ENCODE measurements around the gene RCVRN. TPM values are rescaled to one million over a fixed set of nuclear protein-coding genes. Genes with fewer than 3 reads are reported as not detected.

The RCVRN gene
- total and polyA plus RNA-seq, 12 donors: 0.13 to 0.91 (median 0.47) TPM; not detected in 8

DNA sequence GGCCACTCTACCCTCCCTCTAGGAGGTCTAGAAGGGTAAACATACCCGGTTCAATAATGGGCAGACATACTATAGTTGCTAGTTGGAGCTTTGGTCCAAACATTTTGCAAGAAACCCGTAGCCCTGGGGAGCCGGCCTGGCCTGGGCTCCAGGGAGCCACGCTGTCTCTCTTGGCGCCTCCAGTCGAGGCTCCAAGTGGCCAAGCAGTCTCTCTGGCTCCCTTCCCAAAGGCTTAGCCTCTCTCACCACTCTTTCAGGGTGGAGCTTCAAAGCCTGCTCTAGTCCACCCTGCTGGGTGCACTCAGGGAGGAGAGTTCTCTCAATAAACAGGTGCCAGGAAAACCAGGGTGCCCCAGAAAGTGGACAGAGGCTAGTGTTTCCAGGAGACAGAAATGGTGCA lies 32.2 kb downstream of the RCVRN start:
- no peak for DNase-seq
- no peaks in the 10 kb centered on the region for H3K4me1 ChIP-seq (replicated peaks in 1 of 2)
- 70 to 82% (median 75%) methylated on average over 6 of the region's 6 CpGs for WGBS, 4 donors
- no peaks in the 10 kb centered on the region for H3K9me3 ChIP-seq (replicated peaks in 1 of 3)
- H3K27ac ChIP-seq: no peak overlapping the region
- TF ChIP-seq POLR2A (IDR thresholded peaks at IDR 0.05): no peak
- TF ChIP-seq, protein P1, sequence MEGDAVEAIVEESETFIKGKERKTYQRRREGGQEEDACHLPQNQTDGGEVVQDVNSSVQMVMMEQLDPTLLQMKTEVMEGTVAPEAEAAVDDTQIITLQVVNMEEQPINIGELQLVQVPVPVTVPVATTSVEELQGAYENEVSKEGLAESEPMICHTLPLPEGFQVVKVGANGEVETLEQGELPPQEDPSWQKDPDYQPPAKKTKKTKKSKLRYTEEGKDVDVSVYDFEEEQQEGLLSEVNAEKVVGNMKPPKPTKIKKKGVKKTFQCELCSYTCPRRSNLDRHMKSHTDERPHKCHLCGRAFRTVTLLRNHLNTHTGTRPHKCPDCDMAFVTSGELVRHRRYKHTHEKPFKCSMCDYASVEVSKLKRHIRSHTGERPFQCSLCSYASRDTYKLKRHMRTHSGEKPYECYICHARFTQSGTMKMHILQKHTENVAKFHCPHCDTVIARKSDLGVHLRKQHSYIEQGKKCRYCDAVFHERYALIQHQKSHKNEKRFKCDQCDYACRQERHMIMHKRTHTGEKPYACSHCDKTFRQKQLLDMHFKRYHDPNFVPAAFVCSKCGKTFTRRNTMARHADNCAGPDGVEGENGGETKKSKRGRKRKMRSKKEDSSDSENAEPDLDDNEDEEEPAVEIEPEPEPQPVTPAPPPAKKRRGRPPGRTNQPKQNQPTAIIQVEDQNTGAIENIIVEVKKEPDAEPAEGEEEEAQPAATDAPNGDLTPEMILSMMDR (IDR thresholded peaks at IDR 0.05): no peak
- intact Hi-C loops (cut with DNase I): no loop called here
- no peaks in the 10 kb centered on the region for H3K27me3 ChIP-seq
- no peaks in the 10 kb centered on the region for H3K36me3 ChIP-seq (replicated peaks in 1 of 2)
- no peak overlapping the region for H3K4me3 ChIP-seq

- Histone ChIP-seq H3K36me3 (replicated peaks in 1 of 2) (no peaks in the 10 kb centered on the region), H3K27ac (no peak overlapping the region), H3K9me3 (replicated peaks in 1 of 3) (no peaks in the 10 kb centered on the region), H3K4me3 (no peak overlapping the region), H3K4me1 (replicated peaks in 1 of 2) (no peaks in the 10 kb centered on the region), H3K27me3 (no peaks in the 10 kb centered on the region)
- TF ChIP-seq POLR2A (IDR thresholded peaks at IDR 0.05): no peak
- TF ChIP-seq, protein P1 (IDR thresholded peaks at IDR 0.05): no peak
- WGBS, 4 donors: 42 to 53% (median 47%) methylated on average over 3 of the region's 3 CpGs
- intact Hi-C loops (cut with DNase I): no loop called here
- DNase-seq: no peak
These were observed 36.5 kb downstream of the RCVRN start for GRCh38 chr17:9868552-9868951.

- no peaks in the 10 kb centered on the region for H3K4me1 ChIP-seq (replicated peaks in 1 of 2)
- H3K27ac ChIP-seq: no peak overlapping the region
- intact Hi-C loops (cut with DNase I): no loop called here
- no peak overlapping the region for H3K4me3 ChIP-seq
- no peak for DNase-seq
- no peaks in the 10 kb centered on the region for H3K9me3 ChIP-seq (replicated peaks in 1 of 3)
- 25 to 50% (median 29%) methylated on average over 1 of the region's 1 CpG for WGBS, 4 donors
- H3K36me3 ChIP-seq (replicated peaks in 1 of 2): no peaks in the 10 kb centered on the region
- no peaks in the 10 kb centered on the region for H3K27me3 ChIP-seq
- no peak for TF ChIP-seq POLR2A (IDR thresholded peaks at IDR 0.05)
- TF ChIP-seq, protein P1 (IDR thresholded peaks at IDR 0.05): no peak
These were observed 39.5 kb downstream of the RCVRN start for GRCh38 chr17:9865586-9865985.

DNA sequence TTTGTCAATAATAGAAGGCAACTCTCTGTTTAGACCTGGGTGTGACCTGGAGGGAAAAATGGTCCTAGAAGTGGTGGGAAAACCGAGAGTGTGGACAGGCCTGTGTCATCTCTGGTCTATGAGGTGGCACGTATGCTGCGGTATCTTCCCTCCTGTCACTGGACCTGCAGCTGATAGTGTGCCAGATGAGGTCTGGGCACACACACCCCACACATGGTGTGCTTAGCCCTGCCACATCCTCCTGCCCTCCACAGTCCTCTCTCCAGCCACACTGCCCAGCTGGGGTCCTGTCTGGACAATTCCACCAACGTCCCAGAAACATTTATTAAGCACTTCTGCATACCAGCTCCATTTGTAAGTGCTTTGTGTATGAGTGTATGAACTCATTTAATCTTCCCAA lies 42.1 kb downstream of the RCVRN start:
- Histone ChIP-seq H3K36me3 (replicated peaks in 1 of 2) (no peaks in the 10 kb centered on the region), H3K4me3 (no peak overlapping the region), H3K27me3 (no peaks in the 10 kb centered on the region), H3K4me1 (replicated peaks in 1 of 2) (no peaks in the 10 kb centered on the region), H3K27ac (no peak overlapping the region), H3K9me3 (replicated peaks in 1 of 3) (peaks cover 0 to 5% (median 0%) of the 10 kb centered on the region in 3 donors)
- no peak for TF ChIP-seq POLR2A (IDR thresholded peaks at IDR 0.05)
- TF ChIP-seq, protein P1 (IDR thresholded peaks at IDR 0.05): no peak
- intact Hi-C loops (cut with DNase I): no loop called here
- DNase-seq: no peak
- 46 to 73% (median 67%) methylated on average over 4 of the region's 4 CpGs for WGBS, 4 donors

All from adrenal gland (tissue), 12 donors.